ENCODE data around the gene MANSC1.

The MANSC1 gene

GRCh38 chr12:12349711-12350665, at the start of gene MANSC1:
MANSC1 (minus strand) TSS chr12:12350242; CDS start chr12:12343314, 6,928 bp downstream.
- peak; percentile 14 for DNase-seq

DNA sequence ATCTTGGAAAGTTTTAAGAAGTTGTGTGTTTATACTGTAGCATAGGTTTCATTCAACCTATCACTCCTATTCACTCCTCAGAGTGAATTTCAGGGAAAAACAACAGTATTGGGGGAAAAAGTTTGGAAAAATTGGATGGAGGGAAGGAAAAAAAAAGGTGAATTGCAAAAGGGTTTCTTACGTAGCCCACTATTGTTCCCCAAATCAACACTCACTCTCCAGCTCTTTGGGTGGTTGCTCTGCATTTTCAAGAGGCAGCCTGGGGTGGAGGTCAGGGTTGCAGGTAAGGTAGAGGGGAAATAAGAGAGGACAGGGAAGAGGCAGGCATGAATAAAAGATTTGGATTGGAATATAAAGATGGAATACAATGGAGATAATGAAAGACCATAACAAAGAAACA, 49.1 kb upstream of the MANSC1 start:
- DNase-seq: no peak

GRCh38 chr12:12398026-12398859, 48.2 kb upstream of the MANSC1 start:
- DNase-seq: peak; percentile 53

DNA sequence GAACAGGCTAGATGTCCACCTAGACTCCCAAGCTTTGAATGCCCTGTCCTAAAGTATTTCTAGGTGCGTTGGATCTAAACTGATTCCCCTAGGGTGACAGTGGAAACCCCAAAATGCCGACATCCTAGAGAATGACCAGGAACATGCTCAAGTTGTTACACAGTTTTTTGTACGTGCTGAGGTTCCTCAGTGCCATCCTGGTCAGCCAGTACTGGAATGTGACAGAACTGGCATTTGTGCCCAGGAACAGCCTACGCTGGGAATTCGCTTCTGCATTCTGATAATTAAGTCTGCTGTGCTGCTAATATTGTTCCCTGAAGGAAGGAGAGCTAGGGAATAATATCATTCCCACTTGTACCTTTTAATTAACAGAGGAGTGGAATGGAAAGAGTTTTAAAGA, 47.1 kb upstream of the MANSC1 start:
- no peak for DNase-seq

DNA sequence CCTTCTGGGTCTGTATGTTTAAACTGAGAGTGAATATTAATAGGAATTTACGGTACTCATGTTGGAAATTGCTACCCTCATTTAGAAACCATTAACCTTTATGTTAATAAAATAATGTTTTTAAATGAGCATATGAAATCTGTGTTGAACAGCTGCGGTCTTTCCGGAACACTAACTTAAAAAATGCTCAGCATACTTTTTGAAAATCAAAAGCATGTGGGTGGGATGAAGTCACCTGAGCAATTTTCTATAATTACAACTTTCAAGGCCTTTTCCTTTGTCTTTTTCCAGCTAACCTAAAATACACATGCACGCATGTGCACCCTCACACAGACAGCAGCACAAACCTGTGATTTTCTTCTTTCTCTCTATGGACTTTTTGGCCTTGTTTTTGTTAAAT, 46.7 kb upstream of the MANSC1 start:
- no peak for DNase-seq

- DNase-seq: no peak
Observed at GRCh38 chr12:12393171-12393570, 43.1 kb upstream of the MANSC1 start.

- no peak for DNase-seq
Observed at GRCh38 chr12:12392413-12392812, 42.4 kb upstream of the MANSC1 start.

DNA sequence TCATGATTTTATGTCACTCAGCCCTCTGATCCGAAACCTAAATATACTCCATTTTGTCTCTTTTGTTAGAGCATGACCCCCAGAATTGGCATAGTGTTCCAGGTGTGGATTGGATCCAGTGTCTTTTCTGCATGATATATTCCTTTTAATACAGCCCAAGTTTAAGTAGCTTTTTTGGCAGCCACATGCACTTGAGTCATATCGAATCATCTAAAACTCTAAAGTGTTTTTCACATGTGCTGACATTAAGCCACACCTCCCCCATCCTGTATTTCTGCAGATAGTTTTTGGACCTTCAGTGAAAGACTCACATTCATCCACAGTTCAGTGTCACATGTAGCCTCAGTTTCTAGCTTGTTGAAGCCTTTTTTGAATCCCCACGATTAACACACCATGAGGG, 37.5 kb upstream of the MANSC1 start:
- DNase-seq: no peak

DNA sequence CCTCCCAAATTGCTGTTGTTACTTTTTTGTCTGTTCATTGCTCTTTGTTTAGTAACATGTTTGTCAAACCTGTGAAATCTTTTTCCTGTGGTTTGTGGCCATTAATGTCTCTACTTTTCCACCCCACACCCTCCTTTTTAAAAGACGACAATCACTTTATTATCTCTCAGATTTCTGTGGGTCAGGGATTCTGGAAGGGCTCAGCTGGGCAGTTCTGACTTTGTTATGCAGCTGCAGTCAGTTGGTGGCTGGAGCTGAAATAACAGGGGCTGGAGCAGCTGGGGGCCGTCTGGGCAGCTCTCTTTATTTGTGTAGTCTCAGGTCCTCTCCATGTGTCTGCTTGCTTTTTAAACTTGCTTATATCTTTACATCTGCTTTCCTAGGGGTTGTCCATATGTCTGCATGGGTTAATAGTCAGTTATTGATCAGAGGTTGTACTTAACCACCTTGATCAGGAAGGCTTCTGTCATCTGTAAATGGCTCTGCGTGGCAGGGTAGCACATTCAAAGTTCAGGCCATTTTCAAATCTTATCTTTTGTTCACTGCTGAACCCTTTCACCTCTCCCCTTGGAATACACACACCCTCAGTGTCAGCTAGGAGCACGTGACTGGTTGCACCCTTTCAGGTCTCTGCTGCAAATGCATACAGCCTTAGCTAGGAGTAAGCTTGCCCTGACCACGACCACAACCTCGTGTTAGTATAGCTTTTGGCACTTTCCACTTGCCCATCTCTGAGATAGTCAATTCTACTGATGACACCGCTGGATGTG, 34.7 kb upstream of the MANSC1 start:
- DNase-seq: peak; percentile 25

GRCh38 chr12:12381982-12382381, 31.9 kb upstream of the MANSC1 start:
- no peak for DNase-seq

DNA sequence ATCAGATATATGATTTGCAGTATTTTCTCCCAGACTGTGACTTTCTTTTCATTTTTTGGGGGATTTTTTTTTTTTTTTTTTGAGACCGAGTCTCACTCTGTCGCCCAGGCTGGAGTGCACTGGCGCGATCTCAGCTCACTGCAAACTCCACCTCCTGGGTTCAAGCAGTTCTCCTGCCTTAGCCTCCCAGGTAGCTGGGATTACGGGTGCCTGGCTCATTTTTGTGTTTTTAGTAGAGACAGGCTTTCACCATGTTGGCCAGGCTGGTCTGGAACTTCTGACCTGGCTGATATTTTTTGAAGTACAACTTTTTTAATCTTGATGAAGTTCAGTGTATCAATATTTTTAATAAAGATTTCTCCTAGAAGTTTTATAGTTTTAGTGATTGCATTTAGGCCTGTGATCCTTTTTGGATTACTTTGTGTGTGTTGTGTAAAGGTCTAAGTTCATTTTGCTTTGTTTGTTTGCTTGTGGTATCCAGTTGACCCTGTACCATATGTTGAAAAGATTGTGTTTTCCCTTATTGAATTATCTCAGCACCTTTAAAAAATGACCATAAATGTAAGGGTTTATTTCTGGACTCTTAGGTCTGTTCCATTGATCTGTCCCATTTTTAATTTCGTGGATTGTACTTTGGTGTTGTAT, 31.0 kb upstream of the MANSC1 start:
- DNase-seq: no peak

DNA sequence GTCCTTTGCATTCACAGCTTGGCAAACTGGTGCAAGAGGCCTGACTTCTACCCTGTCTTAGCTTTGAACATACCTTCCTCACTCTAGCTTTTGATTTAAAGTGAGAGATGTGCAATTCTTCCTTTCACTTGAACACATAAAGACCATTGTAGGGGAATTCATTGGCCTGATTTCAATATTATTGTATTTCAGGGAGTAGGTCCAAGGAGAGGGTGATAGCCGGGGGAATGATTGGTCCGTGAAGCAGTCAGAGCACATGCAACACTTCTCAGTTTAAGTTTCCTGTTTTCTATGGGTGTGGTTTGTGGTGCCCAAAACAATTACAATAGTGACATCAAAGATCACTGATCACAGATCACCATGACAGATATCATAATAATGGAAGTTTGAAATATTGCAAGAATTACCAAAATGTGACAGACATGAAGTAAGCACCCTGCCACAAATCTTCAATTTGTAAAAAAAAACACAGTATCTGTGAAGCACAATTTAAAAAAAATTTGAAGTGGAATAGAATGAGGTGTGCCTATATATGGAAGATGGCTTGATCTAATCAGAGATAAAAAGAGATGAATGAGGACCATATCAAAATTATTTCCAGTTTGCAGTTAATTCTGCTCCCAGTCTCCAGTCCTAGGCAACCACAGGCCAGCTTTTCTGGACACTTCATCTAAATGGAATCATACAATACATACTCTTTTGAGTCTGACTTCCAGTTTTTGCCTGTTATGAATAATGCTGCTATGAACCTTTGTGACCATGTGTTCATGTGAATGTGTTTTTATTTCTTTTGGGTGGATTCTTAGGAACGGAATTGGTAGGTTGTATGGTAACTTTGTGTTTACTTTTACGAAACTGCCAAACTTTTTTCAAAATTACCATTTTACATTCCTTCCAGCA, 30.0 kb upstream of the MANSC1 start:
- peak; percentile 47 for DNase-seq

- DNase-seq: peak; percentile 5
Observed at GRCh38 chr12:12378616-12379015, 28.6 kb upstream of the MANSC1 start.

GRCh38 chr12:12376646-12377448, 26.8 kb upstream of the MANSC1 start:
- DNase-seq: peak; percentile 72

GRCh38 chr12:12372946-12373722, 23.1 kb upstream of the MANSC1 start:
- no peak for DNase-seq

DNA sequence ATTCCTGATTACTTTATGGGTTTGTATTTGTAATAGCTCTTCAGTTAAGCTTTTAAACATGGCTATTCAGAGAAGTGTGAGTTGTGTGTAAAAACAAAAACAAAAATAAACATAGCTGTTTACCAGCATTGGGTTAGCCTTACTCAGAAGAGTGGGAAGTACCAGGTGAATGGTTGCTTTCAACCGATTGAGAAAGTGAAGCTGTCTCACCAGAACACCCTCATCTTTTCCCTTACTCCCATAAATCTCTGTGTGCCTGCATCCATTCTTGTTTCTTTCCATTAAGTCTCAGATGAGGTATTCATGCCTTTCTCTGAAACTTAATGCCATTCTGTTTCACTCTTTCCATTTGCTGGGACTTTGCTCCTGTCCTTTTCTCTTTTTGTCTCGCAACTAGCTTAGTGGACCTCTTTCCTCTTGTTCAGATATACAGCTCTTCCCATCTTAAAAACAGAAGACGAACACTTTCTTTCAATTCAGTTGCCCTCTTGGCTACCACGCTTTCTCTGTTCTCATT, 17.5 kb upstream of the MANSC1 start:
- no peak for DNase-seq

GRCh38 chr12:12366701-12367481, 16.8 kb upstream of the MANSC1 start:
- no peak for DNase-seq

- no peak for DNase-seq
Observed at GRCh38 chr12:12365931-12366431, 15.9 kb upstream of the MANSC1 start.

All from MV-4-11 (cell line).